Measurements from ENCODE around the gene THEMIS2. TPM values are rescaled to one million over a fixed set of nuclear protein-coding genes. Genes with fewer than 3 reads are reported as not detected.

THEMIS2 gene
- total RNA-seq, 2 donors from 2014 or later: 7.4 to 13.1 TPM

GRCh38 chr1:27891196-27891889, 19.0 kb downstream of the THEMIS2 start:
- peaks cover 55% of the 10 kb centered on the region for H3K36me3 ChIP-seq
- H3K9me3 ChIP-seq: no peaks in the 10 kb centered on the region
- no peak overlapping the region for H3K4me3 ChIP-seq
- no peaks in the 10 kb centered on the region for H3K27me3 ChIP-seq
- peak overlapping the region; percentile 10 to 32 for H3K27ac ChIP-seq
- no peak for TF ChIP-seq CTCF (IDR thresholded peaks at IDR 0.05)
- no peak for DNase-seq (ENCODE audit: low spot score)
- H3K4me1 ChIP-seq: no peaks in the 10 kb centered on the region

- Histone ChIP-seq H3K27me3 (no peaks in the 10 kb centered on the region), H3K36me3 (peaks cover 72% of the 10 kb centered on the region), H3K4me3 (no peak overlapping the region), H3K4me1 (no peaks in the 10 kb centered on the region), H3K27ac (no peak overlapping the region), H3K9me3 (no peaks in the 10 kb centered on the region)
- TF ChIP-seq CTCF (IDR thresholded peaks at IDR 0.05): no peak
- DNase-seq (ENCODE audit: low spot score): no peak
These were observed 22.2 kb downstream of the THEMIS2 start for GRCh38 chr1:27894521-27894920.

- no peak overlapping the region for H3K4me3 ChIP-seq
- peaks cover 70% of the 10 kb centered on the region for H3K36me3 ChIP-seq
- TF ChIP-seq CTCF (IDR thresholded peaks at IDR 0.05): no peak
- H3K27ac ChIP-seq: no peak overlapping the region
- H3K4me1 ChIP-seq: no peaks in the 10 kb centered on the region
- DNase-seq (ENCODE audit: low spot score): no peak
- H3K9me3 ChIP-seq: no peaks in the 10 kb centered on the region
- H3K27me3 ChIP-seq: no peaks in the 10 kb centered on the region
These were observed 34.4 kb downstream of the THEMIS2 start for GRCh38 chr1:27906759-27907158.

GRCh38 chr1:27912429-27912828, 40.1 kb downstream of the THEMIS2 start:
- TF ChIP-seq CTCF (IDR thresholded peaks at IDR 0.05): no peak
- Histone ChIP-seq H3K4me1 (peaks cover 0 to 11% of the 10 kb centered on the region in 2 donors), H3K27ac (no peak overlapping the region), H3K27me3 (no peaks in the 10 kb centered on the region), H3K9me3 (peaks cover 2 to 5% of the 10 kb centered on the region in 2 donors), H3K36me3 (peaks cover 17% of the 10 kb centered on the region), H3K4me3 (no peak overlapping the region)
- DNase-seq (ENCODE audit: low spot score): no peak

GRCh38 chr1:27915082-27915575, 42.8 kb downstream of the THEMIS2 start:
- Histone ChIP-seq H3K27ac (peak overlapping the region; percentile 68 to 75), H3K9me3 (peaks cover 2 to 5% of the 10 kb centered on the region in 2 donors), H3K36me3 (peaks cover 5% of the 10 kb centered on the region), H3K27me3 (no peaks in the 10 kb centered on the region), H3K4me3 (peak overlapping the region; percentile 58 to 77), H3K4me1 (peaks cover 0 to 11% of the 10 kb centered on the region in 2 donors)
- DNase-seq (ENCODE audit: low spot score): no peak
- no peak for TF ChIP-seq CTCF (IDR thresholded peaks at IDR 0.05)

- TF ChIP-seq CTCF (IDR thresholded peaks at IDR 0.05): no peak
- Histone ChIP-seq H3K36me3 (no peaks in the 10 kb centered on the region), H3K4me3 (no peak overlapping the region), H3K27me3 (no peaks in the 10 kb centered on the region), H3K27ac (no peak overlapping the region), H3K4me1 (no peaks in the 10 kb centered on the region), H3K9me3 (no peaks in the 10 kb centered on the region)
- DNase-seq (ENCODE audit: low spot score): no peak
These were observed 49.9 kb downstream of the THEMIS2 start for GRCh38 chr1:27922272-27922671.
